Motor neuron (in vitro differentiated cells): Measurements from ENCODE around the gene PDE4D. TPM values are rescaled to one million over a fixed set of nuclear protein-coding genes. Genes with fewer than 3 reads are reported as not detected.
"Not testable (repeated sequence)": the region's sequence is repeated elsewhere in the genome, so short reads cannot be mapped to it uniquely, and the experiment has no call there.

ENCODE experiments used
- ATAC-seq, 8 experiments: fragments of 200-7000 bp; cut with Tn5 transposase; replicated peaks in 6 of 8; 2 replicates each; pipeline ENCODE4 v1.8.0; 2021; ENCODE audit warnings: mild to moderate bottlenecking in 8 of 8, moderate library complexity in 8 of 8
- H3K27ac ChIP-seq, 2 donors: fragments of 250-450 bp; sonication (Bioruptor Pico); 2 replicates each; pipeline ENCODE4 v1.9.0; 2021; ENCODE audit warnings: antibody characterized with exemption in 2 of 2, mild to moderate bottlenecking in 2 of 2, moderate library complexity in 1 of 2
- H3K4me1 ChIP-seq, 2 donors: fragments of 250-450 bp; sonication (Bioruptor Pico); replicated peaks in 1 of 2; 2 replicates each; pipeline ENCODE4 v1.6.1; 2021; ENCODE audit warnings: antibody characterized with exemption in 2 of 2, mild to moderate bottlenecking in 2 of 2, moderate library complexity in 1 of 2
- H3K4me3 ChIP-seq, 5 donors: fragments of 250-450 bp; sonication (Bioruptor Pico); 2 replicates each; pipeline ENCODE4 v1.9.0; 2021; ENCODE audit warnings: antibody characterized with exemption in 5 of 5, mild to moderate bottlenecking in 5 of 5, moderate library complexity in 4 of 5
- WGBS, 10 experiments: fragments of 450-650 bp; shearing (Covaris generic); methylation state at CpG; one replicate each; pipeline ENCODE4 v1.0.0; 2022; 5-methylcytosine and 5-hydroxymethylcytosine counted together
- in situ Hi-C, 9 experiments: fragments of 400-800 bp; cut with MboI; loops; one replicate each; pipeline ENCODE4 v1.15.0; 2021; ENCODE audit warnings: low sequenced_read_pairs in 9 of 9, low pct_unique_long_range_greater_than_20kb in 2 of 9; ENCODE audit not compliant: unreplicated experiment in 9 of 9
- total RNA-seq, 8 experiments: library from RNA; unstranded; fragments of 300-600 nt; gene quantifications; 2 replicates each; pipeline versions ENCODE4 v1.2.3 to v1.2.4, GENCODE V29; 2022

The PDE4D gene
- total RNA-seq, 8 experiments from 2014 or later: 10.1 to 57.2 (median 23.7) TPM

DNA sequence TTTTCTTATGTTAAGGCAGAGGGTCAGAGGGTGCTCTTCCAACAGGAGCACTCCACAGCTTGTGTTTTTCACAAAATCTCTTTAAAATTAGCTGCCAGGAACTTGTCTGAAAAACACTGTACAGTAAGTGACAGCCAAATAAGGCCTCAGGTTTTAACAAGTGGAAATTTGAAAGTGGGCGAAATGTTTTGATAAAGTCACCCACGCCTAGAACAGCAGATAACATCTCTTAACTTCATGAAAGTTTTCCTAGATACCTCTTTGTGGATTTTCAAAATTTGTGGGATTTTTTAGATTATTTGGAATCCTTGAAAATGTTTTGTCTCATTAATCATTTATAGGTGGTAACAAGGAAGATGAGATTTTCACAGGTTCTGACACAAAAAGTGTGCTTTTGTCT, 121.3 kb downstream of the PDE4D start:
- Histone ChIP-seq H3K4me1 (peaks cover 6 to 7% of the 10 kb centered on the region in 2 donors), H3K27ac (no peak overlapping the region), H3K4me3 (no peak overlapping the region)
- in situ Hi-C loops: no loop called here
- ATAC-seq: no peak
- 80 to 100% (median 97%) methylated on average over 1 to 2 of the region's 2 CpGs; no CpG with 5 or more reads in 4 of the 10 experiments for WGBS, 10 experiments

DNA sequence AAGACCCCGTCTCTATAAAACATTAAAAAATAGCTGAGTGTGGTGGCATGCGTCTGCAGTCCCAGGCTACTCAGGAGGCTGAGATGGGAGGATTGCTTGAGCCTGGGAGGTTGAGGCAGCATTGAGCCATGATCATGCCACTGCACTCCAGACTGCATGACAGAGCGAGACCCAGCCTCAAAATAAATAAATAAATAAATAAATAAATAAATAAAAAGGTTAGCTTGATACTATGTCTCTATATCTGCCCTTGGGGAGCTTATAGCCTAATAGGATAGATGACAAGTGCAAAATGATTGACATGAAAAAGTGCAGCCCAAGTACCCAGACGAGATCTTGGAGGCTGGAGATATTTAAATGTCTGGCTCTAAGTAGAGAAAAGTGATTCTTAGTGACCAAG, 122.6 kb downstream of the PDE4D start:
- H3K4me1 ChIP-seq: peaks cover 0 to 10% of the 10 kb centered on the region in 2 donors
- H3K27ac ChIP-seq: no peak overlapping the region
- 29 to 100% (median 89%) methylated on average over 1 to 4 of the region's 4 CpGs for WGBS, 10 experiments
- in situ Hi-C loops: no loop called here
- no peak overlapping the region for H3K4me3 ChIP-seq
- ATAC-seq: no peak

DNA sequence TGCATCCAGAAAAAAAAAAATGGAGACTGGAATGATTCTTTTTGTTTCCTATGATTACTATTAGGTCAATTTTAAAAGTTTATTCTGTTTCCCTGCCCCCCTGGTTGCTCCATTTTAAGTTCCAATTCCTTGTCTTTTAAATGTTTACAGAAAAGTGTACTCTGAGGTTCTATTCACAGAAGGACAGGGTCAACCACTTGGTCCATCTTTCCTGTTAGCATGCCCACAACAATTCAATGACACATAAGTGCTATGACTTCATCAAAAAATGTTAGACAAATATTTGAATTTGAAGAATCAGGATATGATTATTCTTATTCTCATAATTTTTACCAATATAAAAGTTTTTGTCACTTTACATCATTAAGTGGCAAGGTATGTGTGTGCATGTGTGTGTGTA, 123.7 kb downstream of the PDE4D start:
- no peak for ATAC-seq
- Histone ChIP-seq H3K27ac (no peak overlapping the region), H3K4me3 (no peak overlapping the region), H3K4me1 (peaks cover 0 to 11% of the 10 kb centered on the region in 2 donors)
- in situ Hi-C loops: no loop called here

DNA sequence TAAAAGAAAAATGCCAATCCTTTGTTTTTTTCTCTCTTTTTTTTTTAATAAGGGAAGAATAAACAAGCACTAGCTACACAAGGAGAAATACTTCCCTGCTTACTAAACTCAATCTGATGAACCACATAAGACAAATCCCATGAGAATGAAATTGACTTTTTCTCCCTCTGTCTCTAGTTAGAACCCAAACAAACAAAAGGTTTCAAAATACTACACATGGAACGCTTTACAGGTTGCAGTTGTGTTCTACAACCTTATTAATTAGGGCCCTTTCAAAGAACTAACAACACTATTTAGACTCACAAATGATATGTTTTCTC, 124.5 kb downstream of the PDE4D start:
- peak in 3 of 8 experiments; percentile 17 to 24 (median 21) for ATAC-seq
- in situ Hi-C loops: no loop called here
- Histone ChIP-seq H3K4me3 (peak overlapping the region; percentile 25 to 60 (median 41)), H3K4me1 (peaks cover 0 to 11% of the 10 kb centered on the region in 2 donors), H3K27ac (no peak overlapping the region)
- WGBS, 10 experiments: 0 to 92% (median 21%) methylated on average over 1 of the region's 1 CpG; no CpG with 5 or more reads in 1 of the 10 experiments

DNA sequence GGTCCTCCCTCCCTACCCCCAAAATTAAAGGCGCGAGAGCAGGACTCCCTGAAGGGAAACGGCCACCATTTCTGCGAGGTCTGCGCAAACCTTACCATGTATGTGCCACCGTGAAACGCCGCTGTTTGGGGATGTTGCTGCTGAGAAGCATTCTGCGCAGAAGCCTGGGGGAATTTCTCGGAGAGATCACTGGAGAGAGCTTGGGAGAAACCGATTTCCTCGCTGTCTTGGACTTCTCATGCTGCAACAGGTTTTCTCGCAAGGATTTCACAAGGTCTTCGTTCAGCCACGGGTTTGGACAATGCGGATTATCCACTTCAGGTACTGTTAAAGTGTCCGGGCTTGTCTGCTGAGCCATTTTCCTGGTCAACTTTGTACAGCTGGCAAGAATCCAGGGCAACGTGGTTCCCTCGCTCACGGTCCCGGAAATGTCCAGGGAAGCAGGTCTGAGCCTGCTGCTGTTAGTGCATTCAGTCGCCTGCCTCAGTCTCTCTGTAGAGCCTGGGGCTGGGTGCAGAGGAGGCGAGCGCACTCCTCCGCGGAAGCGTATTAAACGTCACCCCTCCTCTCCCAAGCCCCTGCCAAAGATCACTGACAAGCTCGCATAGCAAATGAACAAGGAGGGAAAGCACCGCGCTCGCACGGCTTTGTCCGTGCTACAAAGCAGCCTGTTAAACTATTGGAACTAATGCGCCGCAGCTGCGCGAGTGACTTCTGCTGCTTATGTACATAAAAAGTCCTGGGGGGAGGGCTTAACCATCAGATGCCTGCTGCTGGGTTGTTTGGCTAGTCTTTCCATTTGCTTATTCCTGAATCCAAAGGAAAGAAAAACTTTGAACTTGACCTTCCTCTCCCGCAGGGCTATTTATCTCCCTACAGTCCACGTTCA, 125.1 kb downstream of the PDE4D start:
- 0 to 33% (median 0%) methylated on average over 1 to 20 of the region's 40 CpGs; no CpG with 5 or more reads in 1 of the 10 experiments for WGBS, 10 experiments
- peak; percentile 90 to 95 (median 92) for ATAC-seq
- Histone ChIP-seq H3K27ac (no peak overlapping the region), H3K4me1 (peaks cover 0 to 11% of the 10 kb centered on the region in 2 donors), H3K4me3 (peak overlapping the region; percentile 25 to 60 (median 41))
- in situ Hi-C loops: no loop called here

DNA sequence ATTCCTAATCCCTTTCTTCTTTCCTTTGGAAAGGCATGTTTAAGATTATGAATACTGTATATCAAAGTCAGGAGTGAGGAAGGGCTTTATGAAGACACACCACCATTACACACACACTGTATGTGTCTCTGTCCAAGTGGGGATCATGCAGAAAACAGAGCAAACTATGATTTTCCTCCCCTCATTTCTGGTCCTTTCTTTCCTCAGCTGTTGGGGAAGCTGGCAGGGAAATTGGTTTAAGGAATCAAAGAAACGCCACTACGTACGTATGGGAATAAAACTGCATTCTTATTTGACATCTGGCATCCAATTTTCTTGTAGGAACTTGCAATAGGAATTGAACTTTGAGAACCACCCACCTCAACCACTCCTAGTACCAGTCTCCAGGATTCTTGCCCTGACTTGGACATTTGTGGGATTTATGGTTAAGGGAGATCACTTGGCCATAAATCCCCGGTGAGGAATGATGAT, 125.8 kb downstream of the PDE4D start:
- in situ Hi-C loops: no loop called here
- no peak overlapping the region for H3K27ac ChIP-seq

DNA sequence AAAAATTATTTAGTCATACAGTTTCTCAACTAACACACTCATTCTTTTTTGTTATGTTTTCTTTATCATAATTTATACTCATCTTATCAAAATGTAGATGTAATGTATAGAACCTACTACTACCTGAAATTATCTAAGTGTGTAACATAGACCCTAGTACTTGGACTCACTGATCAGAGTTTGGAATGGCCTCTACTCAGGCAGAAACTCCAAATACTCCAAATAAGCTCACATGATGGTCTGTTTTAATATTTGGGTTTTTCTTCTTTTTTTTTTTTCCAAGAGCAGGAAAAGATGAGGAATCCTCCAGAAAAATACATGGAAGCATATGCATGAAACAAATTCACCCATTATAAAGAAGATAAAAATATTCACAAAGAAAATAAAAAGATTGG, 126.3 kb downstream of the PDE4D start:
- H3K4me3 ChIP-seq: peak overlapping the region; percentile 25 to 60 (median 41)
- no peak for ATAC-seq

More for the DNA sequence above, 125.8 kb downstream of the PDE4D start:
- H3K4me1 ChIP-seq: peaks cover 0 to 11% of the 10 kb centered on the region in 2 donors
- H3K4me3 ChIP-seq: peak overlapping the region; percentile 25 to 60 (median 41)
- peak in 3 of 8 experiments; percentile 3 to 7 (median 4) for ATAC-seq
- 0 to 95% (median 84%) methylated on average over 1 to 3 of the region's 4 CpGs; no CpG with 5 or more reads in 5 of the 10 experiments for WGBS, 10 experiments

DNA sequence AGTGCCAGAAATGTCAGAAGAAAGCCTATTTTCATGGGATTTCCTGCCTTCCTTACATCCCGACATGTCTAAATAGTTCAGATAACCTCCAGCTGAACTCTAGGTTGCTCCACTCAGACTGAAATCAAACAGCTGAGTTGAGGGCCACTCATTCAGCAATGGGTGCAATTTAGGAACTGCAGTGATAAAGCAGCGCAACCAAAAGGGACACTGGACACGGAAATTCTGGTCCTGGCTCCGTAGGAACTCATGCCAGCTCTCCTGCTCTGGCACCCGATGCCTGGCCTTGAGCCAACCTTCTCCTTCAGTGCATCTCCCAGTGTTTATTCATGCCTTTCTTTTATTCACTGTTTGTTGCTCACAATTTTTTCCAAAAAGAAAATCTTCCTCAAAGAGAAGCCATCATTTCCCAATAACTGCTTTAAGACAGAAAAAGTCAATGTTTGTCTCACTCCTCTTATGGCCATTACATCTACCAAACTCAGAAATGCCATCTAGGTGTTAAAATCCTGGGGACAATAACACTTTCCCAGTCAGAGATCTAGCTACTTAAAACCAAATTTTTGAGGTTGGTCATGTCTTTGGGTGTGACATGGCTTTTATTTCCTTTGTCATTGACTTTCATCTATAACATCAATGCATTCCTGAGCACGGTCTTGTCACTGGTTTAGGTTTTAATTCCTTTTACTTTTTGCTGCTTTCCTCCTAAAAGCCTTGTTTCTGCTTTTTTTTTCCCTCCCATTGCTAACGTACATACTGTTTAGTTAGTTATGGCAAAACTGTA, 126.9 kb downstream of the PDE4D start:
- in situ Hi-C loops: no loop called here
- no peak for ATAC-seq
- Histone ChIP-seq H3K27ac (no peak overlapping the region), H3K4me3 (peak overlapping the region in 3 of 5 donors; percentile 7 to 17 (median 10)), H3K4me1 (peaks cover 0 to 11% of the 10 kb centered on the region in 2 donors)
- 40 to 97% (median 87%) methylated on average over 2 to 7 of the region's 7 CpGs for WGBS, 10 experiments

More for the DNA sequence above, 126.3 kb downstream of the PDE4D start:
- Histone ChIP-seq H3K4me1 (peaks cover 0 to 11% of the 10 kb centered on the region in 2 donors), H3K27ac (no peak overlapping the region)
- in situ Hi-C loops: no loop called here

DNA sequence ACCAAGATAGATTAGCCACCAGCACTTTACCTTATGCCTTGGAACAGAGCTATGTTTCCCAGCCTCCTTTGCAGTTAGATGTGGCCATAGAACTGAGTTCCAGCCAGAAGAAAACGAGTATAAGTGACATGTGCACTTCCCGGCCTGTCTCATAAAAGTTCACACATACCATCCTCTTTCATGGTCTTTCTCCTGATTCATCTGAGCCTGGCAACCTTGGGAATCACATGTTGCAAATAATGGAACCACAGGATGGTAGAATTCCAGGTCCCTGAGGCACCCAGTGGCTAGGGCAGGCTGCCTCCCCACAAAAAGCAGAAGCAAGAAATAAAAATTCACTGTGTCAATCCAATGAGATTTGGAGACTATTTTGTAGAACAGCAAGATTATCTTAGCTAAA, 128.1 kb downstream of the PDE4D start:
- H3K4me3 ChIP-seq: no peak overlapping the region
- peaks cover 0 to 11% of the 10 kb centered on the region in 2 donors for H3K4me1 ChIP-seq
- in situ Hi-C loops: no loop called here
- WGBS, 10 experiments: 62 to 80% (median 68%) methylated on average over 1 to 2 of the region's 2 CpGs; no CpG with 5 or more reads in 6 of the 10 experiments
- no peak for ATAC-seq
- H3K27ac ChIP-seq: no peak overlapping the region

DNA sequence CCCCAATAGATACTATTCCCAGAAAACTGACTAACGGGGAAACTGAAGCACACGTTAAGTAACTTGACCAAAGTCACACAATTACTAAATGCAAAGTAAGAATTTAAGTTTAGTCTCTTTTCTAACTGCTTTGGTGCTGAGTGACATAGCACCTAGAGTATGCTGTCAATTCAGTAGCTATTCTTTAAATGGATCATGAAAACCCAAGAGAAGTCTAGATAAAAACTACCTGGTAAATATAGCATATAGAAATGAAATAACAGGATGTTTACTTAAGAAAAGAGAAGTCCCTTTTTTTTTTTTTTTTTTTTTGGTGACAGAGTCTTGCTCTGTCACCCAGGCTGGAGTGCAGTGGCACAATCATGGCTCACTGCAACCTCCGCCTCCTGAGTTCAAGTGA, 129.2 kb downstream of the PDE4D start:
- no peak overlapping the region for H3K27ac ChIP-seq
- no peak overlapping the region for H3K4me3 ChIP-seq
- WGBS, 10 experiments: 86 to 100% (median 90%) methylated on average over 1 to 3 of the region's 3 CpGs; no CpG with 5 or more reads in 3 of the 10 experiments
- ATAC-seq: no peak
- in situ Hi-C loops: no loop called here
- H3K4me1 ChIP-seq: peaks cover 0 to 11% of the 10 kb centered on the region in 2 donors

DNA sequence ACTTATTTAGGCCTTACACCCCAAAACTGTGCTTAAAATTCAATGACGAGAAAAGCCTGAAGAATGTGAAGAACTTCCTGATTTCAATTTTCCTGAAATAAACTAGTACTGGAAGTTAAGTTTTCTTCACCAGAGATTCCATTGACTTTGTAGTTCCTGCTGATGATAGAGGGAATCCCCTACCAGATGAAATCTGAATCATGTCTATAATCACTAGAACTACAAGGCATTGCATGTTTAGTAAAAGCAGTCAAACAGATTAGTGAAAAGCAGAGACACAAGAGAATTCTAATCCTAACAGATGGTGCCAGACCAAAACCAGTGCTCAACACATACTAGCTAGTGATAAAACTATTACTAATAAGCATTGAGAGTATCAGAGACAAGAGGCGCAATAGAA, 130.0 kb downstream of the PDE4D start:
- in situ Hi-C loops: no loop called here
- H3K4me1 ChIP-seq: peaks cover 0 to 11% of the 10 kb centered on the region in 2 donors
- no peak overlapping the region for H3K27ac ChIP-seq
- ATAC-seq: no peak
- WGBS, 10 experiments: 81 to 100% (median 93%) methylated on average over 1 to 2 of the region's 2 CpGs; no CpG with 5 or more reads in 1 of the 10 experiments
- no peak overlapping the region for H3K4me3 ChIP-seq

DNA sequence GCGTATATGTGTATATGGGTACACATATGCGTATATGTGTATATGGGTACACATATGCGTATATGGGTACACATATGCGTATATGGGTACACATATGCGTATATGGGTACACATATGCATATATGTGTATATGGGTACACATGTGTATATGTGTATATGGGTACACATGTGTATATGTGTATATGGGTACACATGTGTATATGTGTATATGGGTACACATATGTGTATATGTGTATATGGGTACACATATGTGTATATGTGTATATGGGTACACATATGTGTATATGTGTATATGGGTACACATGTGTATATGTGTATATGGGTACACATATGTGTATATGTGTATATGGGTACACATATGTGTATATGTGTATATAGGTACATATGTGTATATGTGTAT, 131.3 kb downstream of the PDE4D start:
- ATAC-seq, in situ Hi-C loops: not testable (repeated sequence)

DNA sequence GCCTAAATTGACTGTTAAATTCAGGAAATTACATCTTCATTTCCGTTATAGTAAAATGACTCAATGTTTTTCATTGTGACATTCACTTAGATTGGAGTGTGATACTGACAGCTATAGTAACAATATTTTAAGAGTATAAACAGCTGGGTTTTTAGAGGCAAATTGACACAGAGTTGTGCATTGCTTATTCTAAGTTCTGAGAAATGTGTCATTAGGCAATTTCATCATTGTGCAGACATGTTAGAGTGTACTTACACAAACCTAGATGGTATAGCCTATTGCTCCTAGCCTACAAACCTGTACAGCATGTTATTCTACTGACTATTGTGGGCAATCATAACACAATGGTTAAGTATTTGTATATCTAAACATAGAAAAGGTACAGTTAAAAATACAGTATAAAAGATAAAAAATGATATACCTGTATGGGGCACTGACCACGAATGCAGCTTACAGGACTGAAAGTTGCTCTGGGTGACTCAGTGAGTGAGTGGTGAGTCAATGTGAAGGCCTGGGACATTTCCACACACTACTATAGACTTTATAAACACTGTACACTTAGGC, 132.7 kb downstream of the PDE4D start:
- 41 to 100% (median 73%) methylated on average over 1 to 2 of the region's 2 CpGs; no CpG with 5 or more reads in 1 of the 10 experiments for WGBS, 10 experiments
- no peak overlapping the region for H3K27ac ChIP-seq
- ATAC-seq: peak in 2 of 8 experiments; percentile 49 to 65
- in situ Hi-C loops: no loop called here
- no peak overlapping the region for H3K4me3 ChIP-seq
- H3K4me1 ChIP-seq: no peaks in the 10 kb centered on the region

More for the DNA sequence above, 131.3 kb downstream of the PDE4D start:
- not testable (repeated sequence) for H3K27ac ChIP-seq, H3K4me1 ChIP-seq, H3K4me3 ChIP-seq
- 79 to 100% (median 89%) methylated on average over 1 to 5 of the region's 5 CpGs; no CpG with 5 or more reads in 4 of the 10 experiments for WGBS, 10 experiments
